GM18499 (cell line): ENCODE measurements around the gene TSHZ2.
"Not testable (repeated sequence)": the region's sequence is repeated elsewhere in the genome, so short reads cannot be mapped to it uniquely, and the experiment has no call there.

Experiments
- ATAC-seq: cut with Tn5 transposase; IDR thresholded peaks from one replicate; pipeline ENCODE4 v1.9.1; 2021; ENCODE audit warnings: moderate number of reproducible peaks; ENCODE audit not compliant: insufficient read depth, unreplicated experiment

TSHZ2 gene

GRCh38 chr20:53020834-53021233, 48.7 kb downstream of the TSHZ2 start:
- ATAC-seq, result no peak

- no peak for ATAC-seq
Measured at GRCh38 chr20:53021934-53022333, 49.8 kb downstream of the TSHZ2 start.

- no peak for ATAC-seq
Measured at GRCh38 chr20:53023732-53024520, 51.8 kb downstream of the TSHZ2 start.

GRCh38 chr20:53024653-53025052, 52.5 kb downstream of the TSHZ2 start:
- not testable (repeated sequence) for ATAC-seq

GRCh38 chr20:53027089-53027488, 54.9 kb downstream of the TSHZ2 start:
- no peak for ATAC-seq

GRCh38 chr20:53028337-53029007, 56.3 kb downstream of the TSHZ2 start:
- no peak for ATAC-seq

- ATAC-seq, result no peak
Measured at GRCh38 chr20:53030061-53030460, 57.9 kb downstream of the TSHZ2 start.

GRCh38 chr20:53032046-53032445, 59.9 kb downstream of the TSHZ2 start:
- no peak for ATAC-seq

GRCh38 chr20:53032478-53032932, 60.3 kb downstream of the TSHZ2 start:
- ATAC-seq, result no peak

- no peak for ATAC-seq
Measured at GRCh38 chr20:53033176-53033575, 61.0 kb downstream of the TSHZ2 start.

- no peak for ATAC-seq
Measured at GRCh38 chr20:53034899-53035298, 62.7 kb downstream of the TSHZ2 start.

- no peak for ATAC-seq
Measured at GRCh38 chr20:53036992-53037391, 64.8 kb downstream of the TSHZ2 start.

GRCh38 chr20:53037621-53038020, 65.5 kb downstream of the TSHZ2 start:
- ATAC-seq, result no peak

GRCh38 chr20:53038299-53038698, 66.1 kb downstream of the TSHZ2 start:
- ATAC-seq, result no peak

- no peak for ATAC-seq
Measured at GRCh38 chr20:53040693-53041589, 68.8 kb downstream of the TSHZ2 start.

- no peak for ATAC-seq
Measured at GRCh38 chr20:53042521-53042920, 70.4 kb downstream of the TSHZ2 start.

GRCh38 chr20:53044296-53044695, 72.1 kb downstream of the TSHZ2 start:
- ATAC-seq, result no peak

- ATAC-seq, result no peak
Measured at GRCh38 chr20:53045941-53046340, 73.8 kb downstream of the TSHZ2 start.

GRCh38 chr20:53047203-53047602, 75.0 kb downstream of the TSHZ2 start:
- ATAC-seq, result no peak

GRCh38 chr20:53048387-53048786, 76.2 kb downstream of the TSHZ2 start:
- no peak for ATAC-seq

- ATAC-seq, result no peak
Measured at GRCh38 chr20:53050338-53050737, 78.2 kb downstream of the TSHZ2 start.
